Right cardiac atrium (tissue), 5 donors: Measurements from ENCODE around the gene PPL. TPM values are rescaled to one million over a fixed set of nuclear protein-coding genes. Genes with fewer than 3 reads are reported as not detected.
A peak's percentile ranks its signal among the peaks of the same experiment; 100 is the strongest.

Source experiments
- ATAC-seq, 2 donors: fragments of 200-7000 bp; cut with Tn5 transposase; one replicate each; pipeline versions ENCODE4 v1.8.0 to v1.9.1; 2020; ENCODE audit warnings: moderate library complexity in 2 of 2, mild to moderate bottlenecking in 1 of 2
- DNase-seq, 3 donors: peaks; one replicate each; pipeline ENCODE4 v3.0.0-alpha.2; 2020
- H3K27ac ChIP-seq: one replicate; pipeline ENCODE4 v1.5.1; 2013; ENCODE audit warnings: mild to moderate bottlenecking, low read length, control low read depth, moderate library complexity
- H3K27me3 ChIP-seq: one replicate; pipeline ENCODE4 v1.6.1; 2013; ENCODE audit not compliant: control insufficient read depth, insufficient read depth
- H3K4me1 ChIP-seq: one replicate; pipeline ENCODE4 v1.6.1; 2013; ENCODE audit warnings: low read length; ENCODE audit not compliant: control insufficient read depth, insufficient read depth
- H3K4me3 ChIP-seq: one replicate; pipeline ENCODE4 v1.5.1; 2013; ENCODE audit warnings: low read length, control low read depth
- H3K9me3 ChIP-seq: one replicate; pipeline ENCODE4 v1.6.1; 2013; ENCODE audit warnings: low read length; ENCODE audit not compliant: control insufficient read depth
- WGBS: extraction: QIAGEN DNeasy Blood & Tissue Kit; methylation state at CpG from one replicate; pipeline ENCODE4 v1.1.7; 2013; 5-methylcytosine and 5-hydroxymethylcytosine counted together
- intact Hi-C, 4 donors: fragments of 100-400 bp; cut with DNase I; formaldehyde crosslinking; loops; one replicate each; pipeline versions ENCODE4 v1.11.0 to v1.14.0; 2022 to 2023
- polyA plus RNA-seq: library from polyadenylated mRNA; stranded (reverse); fragments of 200-250 nt; gene quantifications from one replicate; pipeline ENCODE4 v1.2.3, GENCODE V29; 2013
- total RNA-seq, 4 donors: library from RNA; stranded (reverse); fragmentation: NEBNext Ultra II Directional; extraction: Animal tissue kit (Norgen Biotek cat#: 25700); gene quantifications; one replicate each; pipeline ENCODE4 v1.2.1, GENCODE V29; 2021
- donor health status: healthy with polysubstance abuse.
- donor health status: DM: no; HTN: yes; CAD: no.
- donor health status: DM: no; HTN: no; CAD: no.
- donor health status: DM: no; HTN: yes; CAD: no; lungs with severe emphysema.
- donor health status: DM: yes; HTN: yes; CAD: no.

The PPL gene
- total and polyA plus RNA-seq, 5 donors, result 3.9 to 19.1 (median 5.2) TPM

- intact Hi-C loops, result loop anchor here in 1 of 4 donors (10.0 kb wide), 1 partner anchor 56 kb away; no protein-coding TSS in a partner anchor
- 84% methylated on average over 4 of the region's 4 CpGs for WGBS
- Histone ChIP-seq H3K9me3 (no peaks in the 10 kb centered on the region), H3K4me1 (no peaks in the 10 kb centered on the region), H3K27ac (no peak overlapping the region), H3K27me3 (no peaks in the 10 kb centered on the region), H3K4me3 (no peak overlapping the region)
- ATAC-seq (no peak), DNase-seq (no peak)
These were observed 65.9 kb downstream of the PPL start for GRCh38 chr16:4871071-4871470.

GRCh38 chr16:4870138-4870671 lies 66.7 kb downstream of the PPL start:
- intact Hi-C loops, result loop anchor here in 1 of 4 donors (10.0 kb wide), 1 partner anchor 55 kb away; no protein-coding TSS in a partner anchor
- Histone ChIP-seq H3K4me3 (no peak overlapping the region), H3K9me3 (no peaks in the 10 kb centered on the region), H3K27ac (no peak overlapping the region), H3K27me3 (no peaks in the 10 kb centered on the region), H3K4me1 (no peaks in the 10 kb centered on the region)
- DNase-seq, result no peak
- no peak for ATAC-seq
- 93% methylated on average over 21 of the region's 21 CpGs for WGBS

GRCh38 chr16:4869147-4869805 lies 67.7 kb downstream of the PPL start:
- no peaks in the 10 kb centered on the region for H3K27me3 ChIP-seq
- no peak overlapping the region for H3K27ac ChIP-seq
- no peaks in the 10 kb centered on the region for H3K4me1 ChIP-seq
- WGBS, result 85% methylated on average over 13 of the region's 13 CpGs
- no peaks in the 10 kb centered on the region for H3K9me3 ChIP-seq
- intact Hi-C loops, result no loop called here
- H3K4me3 ChIP-seq, result no peak overlapping the region
- no peak for ATAC-seq
- no peak for DNase-seq

- ATAC-seq (no peak), DNase-seq (no peak)
- H3K4me3 ChIP-seq, result no peak overlapping the region
- H3K27me3 ChIP-seq, result no peaks in the 10 kb centered on the region
- peaks cover 3% of the 10 kb centered on the region for H3K4me1 ChIP-seq
- H3K27ac ChIP-seq, result no peak overlapping the region
- 84% methylated on average over 7 of the region's 7 CpGs for WGBS
- intact Hi-C loops, result no loop called here
- H3K9me3 ChIP-seq, result no peaks in the 10 kb centered on the region
These were observed 68.4 kb downstream of the PPL start for GRCh38 chr16:4868535-4868934.

- Histone ChIP-seq H3K27ac (no peak overlapping the region), H3K27me3 (no peaks in the 10 kb centered on the region), H3K4me1 (peaks cover 3% of the 10 kb centered on the region), H3K9me3 (no peaks in the 10 kb centered on the region), H3K4me3 (no peak overlapping the region)
- intact Hi-C loops, result no loop called here
- 93% methylated on average over 5 of the region's 5 CpGs for WGBS
- no peak for ATAC-seq
- no peak for DNase-seq
These were observed 68.9 kb downstream of the PPL start for GRCh38 chr16:4868026-4868425.

GRCh38 chr16:4866586-4866985 lies 70.4 kb downstream of the PPL start:
- peaks cover 3% of the 10 kb centered on the region for H3K4me1 ChIP-seq

GRCh38 chr16:4865231-4865860 lies 71.6 kb downstream of the PPL start:
- peaks cover 5% of the 10 kb centered on the region for H3K4me1 ChIP-seq
- no peaks in the 10 kb centered on the region for H3K27me3 ChIP-seq
- no peak for ATAC-seq
- H3K4me3 ChIP-seq, result no peak overlapping the region
- DNase-seq, result no peak
- H3K9me3 ChIP-seq, result no peaks in the 10 kb centered on the region
- 97% methylated on average over 13 of the region's 13 CpGs for WGBS
- intact Hi-C loops, result no loop called here
- no peak overlapping the region for H3K27ac ChIP-seq

More at GRCh38 chr16:4866586-4866985, 70.4 kb downstream of the PPL start:
- Histone ChIP-seq H3K9me3 (no peaks in the 10 kb centered on the region), H3K4me3 (no peak overlapping the region), H3K27me3 (no peaks in the 10 kb centered on the region), H3K27ac (no peak overlapping the region)
- no peak for DNase-seq
- intact Hi-C loops, result no loop called here
- WGBS, result 98% methylated on average over 12 of the region's 12 CpGs
- no peak for ATAC-seq

GRCh38 chr16:4864728-4865127 lies 72.2 kb downstream of the PPL start:
- WGBS, result 80% methylated on average over 3 of the region's 3 CpGs
- no peak overlapping the region for H3K4me3 ChIP-seq
- no peaks in the 10 kb centered on the region for H3K9me3 ChIP-seq
- H3K27ac ChIP-seq, result no peak overlapping the region
- peaks cover 5% of the 10 kb centered on the region for H3K4me1 ChIP-seq
- intact Hi-C loops, result no loop called here
- no peak for ATAC-seq
- no peak for DNase-seq
- H3K27me3 ChIP-seq, result no peaks in the 10 kb centered on the region

- Histone ChIP-seq H3K27me3 (no peaks in the 10 kb centered on the region), H3K4me3 (no peak overlapping the region), H3K4me1 (peaks cover 5% of the 10 kb centered on the region), H3K9me3 (no peaks in the 10 kb centered on the region), H3K27ac (no peak overlapping the region)
- WGBS, result 80% methylated on average over 5 of the region's 5 CpGs
- no peak for ATAC-seq
- no peak for DNase-seq
- intact Hi-C loops, result no loop called here
These were observed 74.3 kb downstream of the PPL start for GRCh38 chr16:4862639-4863038.

- Histone ChIP-seq H3K27ac (peak overlapping the region; percentile 53), H3K4me3 (no peak overlapping the region), H3K4me1 (peaks cover 5% of the 10 kb centered on the region), H3K27me3 (no peaks in the 10 kb centered on the region), H3K9me3 (no peaks in the 10 kb centered on the region)
- 76% methylated on average over 14 of the region's 14 CpGs for WGBS
- DNase-seq (no peak), ATAC-seq (no peak)
- intact Hi-C loops, result no loop called here
These were observed 76.1 kb downstream of the PPL start for GRCh38 chr16:4860727-4861342.

- no peaks in the 10 kb centered on the region for H3K27me3 ChIP-seq
- no peaks in the 10 kb centered on the region for H3K9me3 ChIP-seq
- peak in 2 of 3 donors; percentile 42 to 71 for DNase-seq
- ATAC-seq, result peak; percentile 88 to 92
- H3K27ac ChIP-seq, result peak overlapping the region; percentile 53
- H3K4me1 ChIP-seq, result peaks cover 5% of the 10 kb centered on the region
- 65% methylated on average over 10 of the region's 10 CpGs for WGBS
- intact Hi-C loops, result no loop called here
- no peak overlapping the region for H3K4me3 ChIP-seq
These were observed 77.1 kb downstream of the PPL start for GRCh38 chr16:4859900-4860255.
